HEK293 (cell line): ENCODE data around the gene CUZD1.

Source experiments
- CTCF ChIA-PET: fragments of 350-600 bp; formaldehyde crosslinking; extraction: SDS; loops from one replicate; lab custom pipeline; 2021; ENCODE audit warnings: antibody characterized with exemption; lab: Yijun Ruan, JAX
- POLR2A ChIA-PET: fragments of 300-600 bp; formaldehyde crosslinking; extraction: SDS; loops from one replicate; lab custom pipeline; 2020; ENCODE audit warnings: antibody characterized with exemption, inconsistent platforms; lab: Yijun Ruan, JAX
- H3K27ac ChIP-seq: fragments of 200-500 bp; sonication (Bioruptor generic); 2 replicates; pipeline ENCODE4 v1.5.1; 2014; ENCODE audit warnings: low read depth, low read length, control low read depth, inconsistent platforms; ENCODE audit errors: extremely low read depth
- H3K36me3 ChIP-seq, 2 experiments: fragments of 200-500 bp in 1 of 2; sonication (Bioruptor generic) in 1 of 2; 1 replicate in 1 of 2; 2 replicates in 1 of 2; pipeline ENCODE4 v1.5.1; 2014 to 2017; ENCODE audit warnings: inconsistent platforms in 2 of 2, low read length in 2 of 2; ENCODE audit not compliant: control insufficient read depth in 2 of 2, insufficient read depth in 1 of 2
- H3K4me1 ChIP-seq: fragments of 200-500 bp; sonication (Bioruptor generic); 2 replicates; pipeline ENCODE4 v1.5.1; 2014; ENCODE audit warnings: mild to moderate bottlenecking, low read length, inconsistent platforms; ENCODE audit not compliant: control insufficient read depth, insufficient read depth
- H3K4me3 ChIP-seq: 2 replicates; pipeline ENCODE4 v1.5.1; 2011; ENCODE audit warnings: low read depth, mild to moderate bottlenecking, control low read depth, low read length, moderate library complexity
- H3K9me3 ChIP-seq: fragments of 200-500 bp; sonication (Bioruptor generic); 2 replicates; pipeline ENCODE4 v1.5.1; 2014; ENCODE audit warnings: low read depth, low read length, inconsistent platforms; ENCODE audit not compliant: control insufficient read depth, insufficient read depth
- BCL11A ChIP-seq: fragments of 450-650 bp; formaldehyde crosslinking; IDR thresholded peaks from 2 replicates; pipeline ENCODE4 v1.5.1; 2016; ENCODE audit warnings: low read depth, missing biosample characterization, missing genetic modification characterization
- BCL11B ChIP-seq: fragments of 450-650 bp; formaldehyde crosslinking; IDR thresholded peaks from 2 replicates; pipeline ENCODE4 v1.5.1; 2016; ENCODE audit warnings: low read depth, missing biosample characterization, missing genetic modification characterization
- GLIS1 ChIP-seq: fragments of 450-650 bp; formaldehyde crosslinking; IDR thresholded peaks from 2 replicates; pipeline ENCODE4 v1.5.1; 2016; ENCODE audit warnings: missing biosample characterization, missing genetic modification characterization
- HOXD13 ChIP-seq: sonication (generic); formaldehyde crosslinking; IDR thresholded peaks from 2 replicates; pipeline ENCODE4 v1.8.0; 2022; ENCODE audit warnings: missing genetic modification reagents, borderline replicate concordance
- IKZF3 ChIP-seq: fragments of 450-650 bp; IDR thresholded peaks from 2 replicates; pipeline ENCODE4 v1.5.0; 2018; ENCODE audit warnings: missing biosample characterization, mild to moderate bottlenecking, missing genetic modification characterization, moderate library complexity
- RBAK ChIP-seq: fragments of 450-650 bp; formaldehyde crosslinking; IDR thresholded peaks from 2 replicates; pipeline ENCODE4 v1.5.1; 2016; ENCODE audit warnings: missing biosample characterization, missing genetic modification characterization
- SETDB1 ChIP-seq: IDR thresholded peaks from one replicate; pipeline ENCODE4 v1.6.1; 2017; ENCODE audit warnings: mild to moderate bottlenecking, low read length, moderate library complexity, mixed read lengths; ENCODE audit not compliant: insufficient read length
- ZNF112 ChIP-seq: fragments of 450-650 bp; formaldehyde crosslinking; IDR thresholded peaks from 2 replicates; pipeline ENCODE4 v1.5.0; 2017; ENCODE audit warnings: missing biosample characterization, missing genetic modification characterization
- ZNF121 ChIP-seq: fragments of 450-650 bp; formaldehyde crosslinking; IDR thresholded peaks from 2 replicates; pipeline ENCODE4 v1.5.1; 2016; ENCODE audit warnings: missing biosample characterization, missing genetic modification characterization
- ZNF174 ChIP-seq: fragments of 450-650 bp; formaldehyde crosslinking; IDR thresholded peaks from 2 replicates; pipeline ENCODE4 v1.5.0; 2017; ENCODE audit warnings: missing biosample characterization, mild to moderate bottlenecking, missing genetic modification characterization
- ZNF223 ChIP-seq: fragments of 450-650 bp; formaldehyde crosslinking; IDR thresholded peaks from 2 replicates; pipeline ENCODE4 v1.5.1; 2016; ENCODE audit warnings: missing biosample characterization, missing genetic modification characterization
- ZNF239 ChIP-seq: fragments of 450-650 bp; formaldehyde crosslinking; IDR thresholded peaks from 2 replicates; pipeline ENCODE4 v1.5.1; 2016; ENCODE audit warnings: missing biosample characterization, missing genetic modification characterization
- ZNF266 ChIP-seq: fragments of 450-650 bp; formaldehyde crosslinking; IDR thresholded peaks from 2 replicates; pipeline ENCODE4 v1.5.1; 2016; ENCODE audit warnings: missing biosample characterization, missing genetic modification characterization, low read depth
- ZNF341 ChIP-seq: fragments of 450-650 bp; formaldehyde crosslinking; IDR thresholded peaks from 2 replicates; pipeline ENCODE4; 2016; ENCODE audit warnings: low read depth, missing biosample characterization, missing genetic modification characterization
- ZNF366 ChIP-seq: fragments of 450-650 bp; formaldehyde crosslinking; conservative IDR thresholded peaks from 2 replicates; pipeline ENCODE4 v1.5.1; 2016; ENCODE audit warnings: missing biosample characterization, missing genetic modification characterization
- ZNF394 ChIP-seq: fragments of 450-650 bp; formaldehyde crosslinking; IDR thresholded peaks from 2 replicates; pipeline ENCODE4 v1.5.1; 2016; ENCODE audit warnings: missing biosample characterization, missing genetic modification characterization, mild to moderate bottlenecking, moderate library complexity, borderline replicate concordance
- ZNF433 ChIP-seq: fragments of 450-650 bp; formaldehyde crosslinking; IDR thresholded peaks from 2 replicates; pipeline ENCODE4 v1.5.1; 2016; ENCODE audit warnings: missing biosample characterization, missing genetic modification characterization, low read depth
- ZNF501 ChIP-seq: fragments of 450-650 bp; formaldehyde crosslinking; IDR thresholded peaks from 2 replicates; pipeline ENCODE4 v1.5.1; 2016; ENCODE audit warnings: missing biosample characterization, missing genetic modification characterization
- ZNF529 ChIP-seq: fragments of 450-650 bp; formaldehyde crosslinking; IDR thresholded peaks from 2 replicates; pipeline ENCODE4 v1.5.1; 2017; ENCODE audit warnings: missing genetic modification characterization, missing biosample characterization; ENCODE audit not compliant: insufficient replicate concordance
- ZNF596 ChIP-seq: fragments of 450-650 bp; IDR thresholded peaks from 2 replicates; pipeline ENCODE4 v1.5.0; 2018; ENCODE audit warnings: missing biosample characterization, mild to moderate bottlenecking, missing genetic modification characterization, moderate library complexity
- ZNF610 ChIP-seq: fragments of 450-650 bp; formaldehyde crosslinking; IDR thresholded peaks from 2 replicates; pipeline ENCODE4 v1.5.1; 2016; ENCODE audit warnings: missing biosample characterization, missing genetic modification characterization, borderline replicate concordance
- ZNF624 ChIP-seq: fragments of 450-650 bp; formaldehyde crosslinking; IDR thresholded peaks from 2 replicates; pipeline ENCODE4 v1.5.1; 2017; ENCODE audit warnings: missing biosample characterization, missing genetic modification characterization
- ZNF701 ChIP-seq: fragments of 450-650 bp; formaldehyde crosslinking; IDR thresholded peaks from 2 replicates; pipeline ENCODE4 v1.5.1; 2016; ENCODE audit warnings: missing biosample characterization, missing genetic modification characterization
- ZNF707 ChIP-seq: fragments of 450-650 bp; formaldehyde crosslinking; IDR thresholded peaks from 2 replicates; pipeline ENCODE4 v1.5.1; 2016; ENCODE audit warnings: missing biosample characterization, missing genetic modification characterization
- ZNF76 ChIP-seq: fragments of 450-650 bp; formaldehyde crosslinking; IDR thresholded peaks from 2 replicates; pipeline ENCODE4; 2016; ENCODE audit warnings: low read depth, missing biosample characterization, missing genetic modification characterization, borderline replicate concordance
- ZNF776 ChIP-seq: fragments of 450-650 bp; formaldehyde crosslinking; IDR thresholded peaks from 2 replicates; pipeline ENCODE4 v1.5.0; 2017; ENCODE audit warnings: missing biosample characterization, missing genetic modification characterization, borderline replicate concordance
- ZNF792 ChIP-seq: fragments of 450-650 bp; formaldehyde crosslinking; IDR thresholded peaks from 2 replicates; pipeline ENCODE4 v1.5.1; 2016; ENCODE audit warnings: missing biosample characterization, missing genetic modification characterization
- ZNF830 ChIP-seq: fragments of 450-650 bp; IDR thresholded peaks from 2 replicates; pipeline ENCODE4 v1.5.0; 2018; ENCODE audit warnings: missing biosample characterization, missing genetic modification characterization, low read depth, mild to moderate bottlenecking, moderate library complexity
- TF ChIP-seq, protein P1 (sequence below): fragments of 450-650 bp; formaldehyde crosslinking; IDR thresholded peaks from 2 replicates; pipeline ENCODE4 v1.5.1; 2016; ENCODE audit warnings: missing biosample characterization, missing genetic modification characterization
- TF ChIP-seq, protein P2 (sequence below): fragments of 450-650 bp; formaldehyde crosslinking; IDR thresholded peaks from 2 replicates; pipeline ENCODE4 v1.5.1; 2016; ENCODE audit warnings: missing biosample characterization, missing genetic modification characterization
- TF ChIP-seq, protein P3 (sequence below): fragments of 450-650 bp; formaldehyde crosslinking; IDR thresholded peaks from 2 replicates; pipeline ENCODE4 v1.5.1; 2016; ENCODE audit warnings: missing biosample characterization, missing genetic modification characterization

Gene CUZD1

DNA sequence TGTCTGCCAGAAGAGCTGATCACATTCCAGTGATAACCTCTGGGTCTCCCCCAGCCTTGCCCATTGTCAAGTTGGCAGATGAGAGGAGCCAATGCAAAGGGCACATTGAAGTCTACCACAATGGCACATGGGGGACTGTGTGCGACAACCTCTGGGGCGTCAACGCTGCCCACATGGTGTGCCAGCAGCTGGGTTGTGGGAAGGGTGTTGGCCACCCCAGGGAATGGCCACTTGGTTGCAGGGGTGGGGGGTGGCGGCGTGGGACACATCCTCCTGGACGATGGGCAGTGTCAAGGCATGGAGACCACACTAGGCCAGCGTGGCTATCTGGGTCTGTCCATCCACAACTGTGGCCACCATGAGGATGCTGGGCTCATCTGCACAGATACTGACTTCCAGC lies 43.4 kb downstream of the CUZD1 start:
- TF ChIP-seq, protein P1, sequence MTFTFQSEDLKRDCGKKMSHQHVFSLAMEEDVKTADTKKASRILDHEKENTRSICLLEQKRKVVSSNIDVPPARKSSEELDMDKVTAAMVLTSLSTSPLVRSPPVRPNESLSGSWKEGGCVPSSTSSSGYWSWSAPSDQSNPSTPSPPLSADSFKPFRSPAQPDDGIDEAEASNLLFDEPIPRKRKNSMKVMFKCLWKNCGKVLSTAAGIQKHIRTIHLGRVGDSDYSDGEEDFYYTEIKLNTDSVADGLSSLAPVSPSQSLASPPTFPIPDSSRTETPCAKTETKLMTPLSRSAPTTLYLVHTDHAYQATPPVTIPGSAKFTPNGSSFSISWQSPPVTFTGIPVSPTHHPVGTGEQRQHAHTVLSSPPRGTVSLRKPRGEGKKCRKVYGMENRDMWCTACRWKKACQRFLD = no peak
- TF ChIP-seq, protein P2, sequence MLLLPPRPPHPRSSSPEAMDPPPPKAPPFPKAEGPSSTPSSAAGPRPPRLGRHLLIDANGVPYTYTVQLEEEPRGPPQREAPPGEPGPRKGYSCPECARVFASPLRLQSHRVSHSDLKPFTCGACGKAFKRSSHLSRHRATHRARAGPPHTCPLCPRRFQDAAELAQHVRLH (tag by site-specific recombination) = no peak
- TF ChIP-seq ZNF394 (tag by site-specific recombination) (no peak), GLIS1 (no peak), ZNF792 (no peak), ZNF223 (tag by site-specific recombination) (no peak), IKZF3 (tag by site-specific recombination) (no peak), ZNF610 (tag by site-specific recombination) (no peak), ZNF266 (tag by site-specific recombination) (no peak), ZNF433 (tag by site-specific recombination) (no peak), ZNF624 (tag by site-specific recombination) (no peak), HOXD13 (CRISPR knock-in tag) (no peak), ZNF239 (tag by site-specific recombination) (no peak)
- TF ChIP-seq, protein P3, sequence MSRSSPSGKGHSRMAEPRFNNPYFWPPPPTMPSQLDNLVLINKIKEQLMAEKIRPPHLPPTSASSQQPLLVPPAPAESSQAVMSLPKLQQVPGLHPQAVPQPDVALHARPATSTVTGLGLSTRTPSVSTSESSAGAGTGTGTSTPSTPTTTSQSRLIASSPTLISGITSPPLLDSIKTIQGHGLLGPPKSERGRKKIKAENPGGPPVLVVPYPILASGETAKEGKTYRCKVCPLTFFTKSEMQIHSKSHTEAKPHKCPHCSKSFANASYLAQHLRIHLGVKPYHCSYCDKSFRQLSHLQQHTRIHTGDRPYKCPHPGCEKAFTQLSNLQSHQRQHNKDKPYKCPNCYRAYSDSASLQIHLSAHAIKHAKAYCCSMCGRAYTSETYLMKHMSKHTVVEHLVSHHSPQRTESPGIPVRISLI (tag by site-specific recombination) = no peak
- no peak overlapping the region for H3K4me3 ChIP-seq
- POLR2A ChIA-PET = no interaction called here

DNA sequence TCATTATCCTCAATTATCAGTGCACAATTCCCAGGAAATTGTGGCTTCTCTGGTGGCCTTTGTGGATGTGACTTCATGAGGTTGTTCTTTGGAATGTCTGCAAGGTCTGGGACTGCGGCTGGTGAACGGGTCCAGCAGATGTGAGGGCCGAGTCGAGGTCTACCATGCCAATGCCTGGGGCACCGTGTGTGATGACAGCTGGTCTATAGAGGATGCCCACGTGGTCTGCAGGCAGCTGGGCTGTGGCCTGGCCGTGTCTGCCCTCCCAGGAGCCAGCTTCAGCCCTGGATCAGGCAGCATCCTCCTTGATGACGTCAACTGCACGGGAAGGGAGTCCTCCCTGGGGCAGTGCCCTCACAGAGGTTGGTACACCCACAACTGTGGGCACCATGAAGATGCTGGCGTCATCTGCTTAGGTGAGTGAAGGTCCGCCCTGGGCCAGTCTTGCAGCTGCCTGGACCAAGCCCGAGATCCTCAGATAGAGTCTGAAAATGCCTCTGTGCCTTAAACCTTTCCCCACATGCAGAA lies 46.9 kb downstream of the CUZD1 start:
- Histone ChIP-seq H3K4me3 (no peak overlapping the region), H3K36me3 (no peaks in the 10 kb centered on the region), H3K9me3 (no peaks in the 10 kb centered on the region), H3K4me1 (no peaks in the 10 kb centered on the region), H3K27ac (no peak overlapping the region)
- POLR2A ChIA-PET = no interaction called here
- CTCF ChIA-PET = no interaction called here
- TF ChIP-seq ZNF174 (tag by site-specific recombination) = no peak
- no peak for TF ChIP-seq ZNF596 (tag by site-specific recombination)
- no peak for TF ChIP-seq ZNF366 (tag by site-specific recombination)
- no peak for TF ChIP-seq BCL11B (tag by site-specific recombination)
- TF ChIP-seq ZNF76 (tag by site-specific recombination) = no peak
- TF ChIP-seq ZNF624 (tag by site-specific recombination) = no peak
- no peak for TF ChIP-seq RBAK

More for the DNA sequence above, 43.4 kb downstream of the CUZD1 start:
- H3K36me3 ChIP-seq = no peaks in the 10 kb centered on the region
- no peaks in the 10 kb centered on the region for H3K4me1 ChIP-seq
- CTCF ChIA-PET = interaction anchor here (0.6 kb wide), 1 partner anchor 74 kb away, joined by 3 read pairs; no protein-coding TSS in a partner anchor
- no peaks in the 10 kb centered on the region for H3K9me3 ChIP-seq
- no peak overlapping the region for H3K27ac ChIP-seq

DNA sequence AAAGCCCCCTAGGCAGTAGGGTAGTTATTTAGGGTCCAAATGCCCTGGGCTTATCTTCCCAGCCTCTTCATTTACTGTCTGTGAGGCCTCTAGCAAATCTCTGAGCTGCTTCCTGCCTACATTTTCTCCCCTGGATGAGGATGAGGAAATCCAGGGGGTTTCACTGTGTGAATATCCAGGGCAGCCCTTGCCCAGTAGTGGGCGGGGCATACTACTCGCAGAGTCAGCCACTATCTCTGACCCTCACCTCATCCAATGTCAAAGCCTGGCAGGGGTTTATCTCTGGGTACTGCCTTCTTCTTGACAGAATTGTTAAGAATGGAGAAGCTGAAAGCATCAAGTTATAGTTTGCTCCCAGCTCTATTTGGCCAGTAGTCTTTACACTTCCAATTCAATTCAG lies 48.9 kb downstream of the CUZD1 start:
- no peaks in the 10 kb centered on the region for H3K36me3 ChIP-seq
- H3K9me3 ChIP-seq = no peaks in the 10 kb centered on the region
- POLR2A ChIA-PET = no interaction called here
- H3K4me3 ChIP-seq = no peak overlapping the region
- H3K27ac ChIP-seq = no peak overlapping the region
- H3K4me1 ChIP-seq = no peaks in the 10 kb centered on the region
- CTCF ChIA-PET = interaction anchor here (0.6 kb wide), 1 partner anchor 20 kb away, joined by 3 read pairs; no protein-coding TSS in a partner anchor
- TF ChIP-seq ZNF701 (tag by site-specific recombination) (no peak), SETDB1 (no peak), ZNF529 (tag by site-specific recombination) (no peak), ZNF121 (no peak), ZNF707 (tag by site-specific recombination) (no peak), ZNF394 (tag by site-specific recombination) (no peak), BCL11A (tag by site-specific recombination) (no peak), ZNF776 (tag by site-specific recombination) (no peak), ZNF830 (tag by site-specific recombination) (no peak), ZNF112 (tag by site-specific recombination) (no peak), ZNF341 (tag by site-specific recombination) (no peak), ZNF501 (tag by site-specific recombination) (no peak)
- TF ChIP-seq, protein P3 (tag by site-specific recombination) = no peak
